WTC11 (cell line): ENCODE measurements around the gene SHOC1.

Source experiments
- NR3C1 ChIP-seq: sonication (generic); formaldehyde crosslinking; conservative IDR thresholded peaks from 2 replicates; pipeline ENCODE4 v1.8.1; 2023; ENCODE audit warnings: low read depth, mild to moderate bottlenecking, missing genetic modification reagents
- RELA ChIP-seq: sonication (generic); formaldehyde crosslinking; IDR thresholded peaks from 2 replicates; pipeline ENCODE4 v1.8.1; 2022; ENCODE audit warnings: missing genetic modification reagents, mild to moderate bottlenecking, borderline replicate concordance
- TF ChIP-seq, protein P1 (sequence below): sonication (generic); formaldehyde crosslinking; IDR thresholded peaks from 2 replicates; pipeline ENCODE4 v1.8.0; 2023; ENCODE audit warnings: mild to moderate bottlenecking, missing genetic modification reagents

DNA sequence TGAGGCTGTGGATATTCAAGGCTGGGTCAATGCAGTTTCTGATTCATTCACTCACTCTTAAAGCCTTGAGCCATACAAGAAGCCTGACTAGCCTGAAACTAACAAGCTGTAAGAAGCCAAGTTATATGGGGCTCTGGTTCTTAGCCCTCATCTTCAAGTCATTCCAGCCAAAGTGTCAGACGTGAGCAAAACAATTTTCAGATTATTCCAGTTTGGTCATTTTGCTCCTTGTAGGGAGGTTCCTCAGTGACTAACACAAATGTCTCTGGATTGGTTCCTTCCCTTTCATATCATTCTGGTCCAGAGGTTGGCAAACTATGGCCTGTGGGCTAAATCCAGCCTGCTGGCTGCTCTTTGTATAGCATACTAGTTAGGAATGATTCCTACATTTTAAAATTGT is 12.5 kb upstream of the SHOC1 start:
- TF ChIP-seq RELA (CRISPR knock-in tag) (no peak), NR3C1 (CRISPR knock-in tag) (no peak)
- TF ChIP-seq, protein P1, sequence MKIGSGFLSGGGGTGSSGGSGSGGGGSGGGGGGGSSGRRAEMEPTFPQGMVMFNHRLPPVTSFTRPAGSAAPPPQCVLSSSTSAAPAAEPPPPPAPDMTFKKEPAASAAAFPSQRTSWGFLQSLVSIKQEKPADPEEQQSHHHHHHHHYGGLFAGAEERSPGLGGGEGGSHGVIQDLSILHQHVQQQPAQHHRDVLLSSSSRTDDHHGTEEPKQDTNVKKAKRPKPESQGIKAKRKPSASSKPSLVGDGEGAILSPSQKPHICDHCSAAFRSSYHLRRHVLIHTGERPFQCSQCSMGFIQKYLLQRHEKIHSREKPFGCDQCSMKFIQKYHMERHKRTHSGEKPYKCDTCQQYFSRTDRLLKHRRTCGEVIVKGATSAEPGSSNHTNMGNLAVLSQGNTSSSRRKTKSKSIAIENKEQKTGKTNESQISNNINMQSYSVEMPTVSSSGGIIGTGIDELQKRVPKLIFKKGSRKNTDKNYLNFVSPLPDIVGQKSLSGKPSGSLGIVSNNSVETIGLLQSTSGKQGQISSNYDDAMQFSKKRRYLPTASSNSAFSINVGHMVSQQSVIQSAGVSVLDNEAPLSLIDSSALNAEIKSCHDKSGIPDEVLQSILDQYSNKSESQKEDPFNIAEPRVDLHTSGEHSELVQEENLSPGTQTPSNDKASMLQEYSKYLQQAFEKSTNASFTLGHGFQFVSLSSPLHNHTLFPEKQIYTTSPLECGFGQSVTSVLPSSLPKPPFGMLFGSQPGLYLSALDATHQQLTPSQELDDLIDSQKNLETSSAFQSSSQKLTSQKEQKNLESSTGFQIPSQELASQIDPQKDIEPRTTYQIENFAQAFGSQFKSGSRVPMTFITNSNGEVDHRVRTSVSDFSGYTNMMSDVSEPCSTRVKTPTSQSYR, result no peak
